Measurements from ENCODE around the gene CTNNBIP1.
"Not testable (repeated sequence)": the region's sequence is repeated elsewhere in the genome, so short reads cannot be mapped to it uniquely, and the experiment has no call there.

CTNNBIP1 gene, protein sequence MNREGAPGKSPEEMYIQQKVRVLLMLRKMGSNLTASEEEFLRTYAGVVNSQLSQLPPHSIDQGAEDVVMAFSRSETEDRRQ

DNA sequence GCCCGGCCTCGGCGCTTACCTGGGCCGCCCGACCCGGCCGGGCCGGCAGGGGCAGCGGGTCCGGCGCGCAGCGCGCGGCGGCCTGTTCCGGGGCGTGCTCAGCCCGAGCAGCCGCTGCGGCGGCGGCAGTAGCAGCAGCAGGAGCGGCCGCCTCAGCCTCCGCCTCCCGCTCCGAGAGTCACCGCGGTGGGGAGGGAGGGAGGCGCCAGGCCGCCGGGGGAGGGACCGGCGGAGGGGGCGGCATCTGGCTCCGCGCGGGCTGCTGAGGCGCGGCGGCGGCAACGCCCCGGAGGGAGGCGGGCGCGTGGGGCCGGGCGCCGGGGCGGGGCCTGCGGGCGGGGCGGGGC lies at the start of gene CTNNBIP1:
CTNNBIP1 (minus strand) TSS at position 194 of the 347 bp plus-strand sequence. CDS start 38,205 bp downstream, outside the sequence.
- H3K4me3 ChIP-seq (ENCODE audit: low read length), result peak within 1 kb of the TSS; percentile 95
- no peaks in the 10 kb centered on the region for H3K9me3 ChIP-seq (ENCODE audit: insufficient read depth, low read depth, low read length)
- H3K4me1 ChIP-seq (ENCODE audit: insufficient read depth, low read length), result no peaks in the 10 kb centered on the region; the same call in 1 of the 2 replicates

DNA sequence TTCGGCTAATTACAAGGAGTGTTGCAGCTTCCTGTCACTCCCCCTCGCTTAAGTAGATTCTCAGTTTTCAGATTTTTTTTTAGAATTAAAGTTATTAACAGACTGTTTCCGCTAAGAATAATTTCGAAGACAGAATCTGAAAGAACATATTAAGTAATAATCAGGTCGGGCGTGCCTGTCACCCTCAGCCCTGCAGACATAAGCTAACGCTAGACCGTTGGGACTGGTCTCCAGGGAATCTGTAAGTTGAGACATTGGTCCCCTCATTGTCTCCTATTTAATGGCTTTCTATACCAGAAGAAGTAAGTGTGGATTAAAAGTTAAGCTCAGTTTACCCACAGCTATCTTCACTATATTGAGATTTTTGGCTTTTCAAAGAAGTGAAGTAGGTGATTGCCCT lies 47.7 kb upstream of the CTNNBIP1 start:
- Histone ChIP-seq H3K36me3 (ENCODE audit: insufficient read depth, low read depth, low read length) (no peaks in the 10 kb centered on the region), H3K4me3 (ENCODE audit: low read length) (no peak overlapping the region), H3K9ac (ENCODE audit: low read depth, low read length) (no peak overlapping the region), H3K27me3 (ENCODE audit: insufficient read depth, low read length) (no peaks in the 10 kb centered on the region), H3K4me1 (ENCODE audit: insufficient read depth, low read length) (peaks cover 4% of the 10 kb centered on the region; the same call in 1 of the 2 replicates), H3K9me3 (ENCODE audit: insufficient read depth, low read depth, low read length) (no peaks in the 10 kb centered on the region), H3K27ac (ENCODE audit: low read length) (no peak overlapping the region)

More for the DNA sequence above, at the start of gene CTNNBIP1:
- Histone ChIP-seq H3K36me3 (ENCODE audit: insufficient read depth, low read depth, low read length) (no peaks in the 10 kb centered on the region), H3K9ac (ENCODE audit: low read depth, low read length) (peak within 1 kb of the TSS; percentile 87), H3K27ac (ENCODE audit: low read length) (peak within 1 kb of the TSS; percentile 96), H3K27me3 (ENCODE audit: insufficient read depth, low read length) (no peaks in the 10 kb centered on the region)

DNA sequence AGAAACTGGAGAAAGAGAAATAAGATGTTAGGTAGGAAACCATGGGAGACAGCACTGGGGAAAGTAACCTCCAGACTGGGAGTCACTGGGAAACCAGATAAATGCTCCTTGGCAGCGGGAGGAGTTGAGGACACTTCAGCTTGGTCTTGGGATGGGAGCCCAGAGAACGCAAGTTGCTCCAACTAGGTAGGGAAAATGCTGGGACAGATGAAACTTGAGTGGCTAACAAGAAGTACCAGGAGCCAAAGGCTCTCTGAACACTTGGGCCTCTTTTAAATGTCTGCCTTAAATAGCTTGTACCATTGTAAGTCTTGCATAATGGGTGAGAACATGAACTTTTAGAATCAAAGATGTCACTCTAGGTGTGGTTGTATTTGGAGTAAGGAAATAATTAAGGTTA lies 36.2 kb upstream of the CTNNBIP1 start:
- H3K36me3 ChIP-seq (ENCODE audit: insufficient read depth, low read depth, low read length), result no peaks in the 10 kb centered on the region
- H3K9me3 ChIP-seq (ENCODE audit: insufficient read depth, low read depth, low read length), result no peaks in the 10 kb centered on the region
- no peaks in the 10 kb centered on the region for H3K4me1 ChIP-seq (ENCODE audit: insufficient read depth, low read length)
- H3K27ac ChIP-seq (ENCODE audit: low read length), result no peak overlapping the region
- H3K9ac ChIP-seq (ENCODE audit: low read depth, low read length), result no peak overlapping the region
- H3K4me3 ChIP-seq (ENCODE audit: low read length), result no peak overlapping the region
- H3K27me3 ChIP-seq (ENCODE audit: insufficient read depth, low read length), result no peaks in the 10 kb centered on the region

DNA sequence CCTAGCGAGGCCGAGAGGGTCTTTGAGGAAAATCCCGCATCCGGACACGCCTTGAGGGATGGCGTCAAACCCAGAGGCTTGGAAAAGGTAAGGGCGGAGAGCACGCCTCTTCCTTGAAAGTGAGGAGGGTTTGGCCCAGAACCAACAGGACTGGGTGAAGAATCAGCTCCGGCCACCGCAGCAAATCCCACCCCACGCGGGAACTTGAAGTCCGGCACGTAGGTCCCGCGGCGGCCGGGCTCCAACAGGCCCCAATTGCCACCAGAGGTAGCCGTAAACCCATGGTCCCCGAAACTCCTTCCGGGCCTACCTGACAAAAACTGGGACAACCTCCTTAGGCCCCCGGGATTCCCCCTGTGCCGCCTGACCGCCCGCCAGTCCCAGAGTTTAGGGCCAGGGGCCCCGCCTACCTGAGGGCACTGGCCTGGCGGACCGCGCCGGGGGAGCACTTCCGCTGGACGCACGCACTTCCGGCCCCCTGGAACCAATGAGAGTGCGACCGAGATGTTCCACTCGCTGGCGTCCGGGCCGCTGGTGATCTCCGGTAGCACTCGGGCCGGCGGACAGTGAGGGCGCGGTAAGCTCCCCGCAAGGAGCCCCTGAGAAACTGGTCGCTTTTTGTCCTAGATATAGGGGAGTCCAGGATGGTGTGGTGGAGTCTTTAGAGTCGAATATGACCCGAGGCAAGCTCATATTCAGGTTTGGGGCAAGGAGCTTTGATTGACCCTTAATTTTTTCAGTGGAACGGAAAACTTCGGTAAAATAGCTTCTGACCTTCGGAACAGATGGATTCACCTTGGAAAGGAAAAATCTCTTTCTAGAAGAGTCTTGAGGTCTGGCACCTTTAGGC lies 33.1 kb upstream of the CTNNBIP1 start, which contains the start of the genes LZIC and NMNAT1:
LZIC (minus strand) TSS at position 453 of the 850 bp plus-strand sequence. CDS start 6,772 bp downstream, outside the sequence.
NMNAT1 (plus strand) TSS at position 537 of the 850 bp plus-strand sequence. CDS start 28,599 bp downstream, outside the sequence.
- Histone ChIP-seq H3K9me3 (ENCODE audit: insufficient read depth, low read depth, low read length) (no peaks in the 10 kb centered on the region), H3K27ac (ENCODE audit: low read length) (peak within 1 kb of the TSS; percentile 70), H3K4me3 (ENCODE audit: low read length) (peak within 1 kb of the TSS; percentile 82), H3K4me1 (ENCODE audit: insufficient read depth, low read length) (no peaks in the 10 kb centered on the region), H3K27me3 (ENCODE audit: insufficient read depth, low read length) (no peaks in the 10 kb centered on the region), H3K36me3 (ENCODE audit: insufficient read depth, low read depth, low read length) (no peaks in the 10 kb centered on the region; the same call in 1 of the 2 replicates), H3K9ac (ENCODE audit: low read depth, low read length) (peak within 1 kb of the TSS; percentile 92)

DNA sequence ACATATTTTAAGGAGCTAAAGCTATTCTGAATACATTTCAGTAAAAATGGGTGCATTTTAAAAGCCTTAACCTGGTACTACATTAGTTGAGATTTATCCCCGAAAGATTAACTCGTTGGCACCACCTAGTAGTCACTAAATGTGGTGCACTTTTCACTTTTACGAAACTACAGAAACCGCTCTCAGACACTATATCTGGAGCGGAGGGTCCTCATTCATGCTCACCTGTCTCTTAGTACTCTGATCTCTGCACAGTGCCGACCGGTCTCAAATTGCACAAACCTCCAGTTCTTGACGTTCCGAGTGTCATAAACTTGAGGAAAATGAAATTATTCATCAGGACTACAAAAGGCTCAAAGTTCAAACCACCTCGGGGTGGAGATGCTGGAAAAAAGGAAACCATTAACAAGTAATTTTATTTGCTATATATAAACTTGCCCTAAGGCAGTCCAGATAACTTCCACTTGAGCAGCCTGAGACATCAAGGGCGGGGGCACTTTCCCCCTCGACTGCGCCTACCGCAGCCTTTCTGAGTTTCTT lies 32.4 kb upstream of the CTNNBIP1 start:
- H3K4me1 ChIP-seq (ENCODE audit: insufficient read depth, low read length), result no peaks in the 10 kb centered on the region
- peak overlapping the region; percentile 92 for H3K9ac ChIP-seq (ENCODE audit: low read depth, low read length)
- H3K9me3 ChIP-seq (ENCODE audit: insufficient read depth, low read depth, low read length), result no peaks in the 10 kb centered on the region
- H3K27ac ChIP-seq (ENCODE audit: low read length), result no peak overlapping the region
- H3K27me3 ChIP-seq (ENCODE audit: insufficient read depth, low read length), result no peaks in the 10 kb centered on the region
- peak overlapping the region; percentile 82 for H3K4me3 ChIP-seq (ENCODE audit: low read length)
- H3K36me3 ChIP-seq (ENCODE audit: insufficient read depth, low read depth, low read length), result no peaks in the 10 kb centered on the region; the same call in 1 of the 2 replicates

DNA sequence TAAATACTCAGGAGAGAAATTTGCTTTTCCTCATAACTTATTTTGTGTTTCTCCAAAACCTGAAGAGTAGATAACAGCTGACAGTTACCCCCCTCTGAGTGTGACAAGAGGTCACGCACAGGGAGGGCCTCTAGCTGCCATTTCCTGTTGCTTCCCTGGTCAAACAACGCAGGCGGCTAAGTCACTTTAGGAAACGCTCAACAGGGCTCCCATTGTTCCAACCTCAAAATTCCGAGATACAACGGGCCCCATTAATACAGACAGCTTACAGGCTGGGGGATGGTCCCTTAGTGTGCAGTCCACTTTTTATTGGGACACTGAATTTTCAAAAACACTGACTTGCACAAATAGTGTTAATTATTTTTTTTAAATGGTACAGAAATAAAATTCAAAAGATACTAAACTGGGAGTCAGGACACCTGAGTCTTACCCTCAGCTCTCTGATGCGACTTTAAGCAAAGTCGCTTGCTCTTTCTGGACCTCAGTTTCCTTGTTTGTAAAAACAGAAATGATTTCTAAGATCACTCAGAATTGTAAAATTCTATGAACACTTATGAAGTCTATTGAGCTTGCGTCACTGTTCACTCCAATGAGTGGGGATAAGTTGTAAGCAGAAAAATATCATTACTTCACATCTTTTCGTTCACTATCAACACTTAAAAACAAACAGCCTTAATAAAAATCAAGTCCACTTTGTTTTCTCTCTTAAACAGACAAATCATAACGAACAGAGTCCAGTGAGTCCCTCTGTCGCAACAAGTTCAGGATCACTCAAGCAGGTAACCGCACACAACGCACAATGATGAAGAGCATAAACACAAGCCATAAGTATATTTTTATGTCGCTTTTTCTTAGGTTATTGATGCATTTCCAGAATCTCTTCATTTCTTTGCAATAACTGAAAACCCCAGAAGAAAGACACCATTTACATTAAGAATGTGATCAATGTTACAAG lies 19.6 kb upstream of the CTNNBIP1 start:
- Histone ChIP-seq H3K27me3 (ENCODE audit: insufficient read depth, low read length) (no peaks in the 10 kb centered on the region), H3K9ac (ENCODE audit: low read depth, low read length) (peak overlapping the region; percentile 42; the same call in 1 of the 2 replicates), H3K36me3 (ENCODE audit: insufficient read depth, low read depth, low read length) (peaks cover 24% of the 10 kb centered on the region)

DNA sequence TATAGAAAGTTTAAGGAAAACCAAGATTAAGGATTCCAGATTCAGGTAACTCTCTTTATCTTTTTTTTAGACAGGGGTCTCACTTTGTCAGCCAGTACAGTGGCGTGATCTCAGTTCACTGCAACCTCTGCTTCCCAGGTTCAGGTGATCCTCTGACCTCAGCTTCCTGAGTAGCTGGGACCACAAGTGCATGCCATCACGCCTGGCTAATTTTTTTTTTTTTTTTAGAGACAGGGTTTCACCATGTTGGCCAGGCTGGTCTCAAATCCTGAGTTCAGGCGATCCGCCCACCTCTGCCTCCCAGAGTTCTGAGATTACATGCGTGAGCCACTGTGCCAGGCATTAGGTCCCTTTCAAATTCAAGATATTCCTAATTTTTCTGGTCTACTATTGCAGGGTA lies 17.2 kb upstream of the CTNNBIP1 start:
- H3K4me1 ChIP-seq (ENCODE audit: insufficient read depth, low read length), result peaks cover 40% of the 10 kb centered on the region
- H3K9ac ChIP-seq (ENCODE audit: low read depth, low read length), result no peak overlapping the region
- no peaks in the 10 kb centered on the region for H3K9me3 ChIP-seq (ENCODE audit: insufficient read depth, low read depth, low read length)
- H3K36me3 ChIP-seq (ENCODE audit: insufficient read depth, low read depth, low read length), result peaks cover 10% of the 10 kb centered on the region
- no peaks in the 10 kb centered on the region for H3K27me3 ChIP-seq (ENCODE audit: insufficient read depth, low read length)
- H3K4me3 ChIP-seq (ENCODE audit: low read length), result no peak overlapping the region
- no peak overlapping the region for H3K27ac ChIP-seq (ENCODE audit: low read length)

More for the DNA sequence above, 19.6 kb upstream of the CTNNBIP1 start:
- Histone ChIP-seq H3K27ac (ENCODE audit: low read length) (peak overlapping the region; percentile 32), H3K4me1 (ENCODE audit: insufficient read depth, low read length) (peaks cover 31% of the 10 kb centered on the region), H3K4me3 (ENCODE audit: low read length) (peak overlapping the region; percentile 53), H3K9me3 (ENCODE audit: insufficient read depth, low read depth, low read length) (no peaks in the 10 kb centered on the region)

DNA sequence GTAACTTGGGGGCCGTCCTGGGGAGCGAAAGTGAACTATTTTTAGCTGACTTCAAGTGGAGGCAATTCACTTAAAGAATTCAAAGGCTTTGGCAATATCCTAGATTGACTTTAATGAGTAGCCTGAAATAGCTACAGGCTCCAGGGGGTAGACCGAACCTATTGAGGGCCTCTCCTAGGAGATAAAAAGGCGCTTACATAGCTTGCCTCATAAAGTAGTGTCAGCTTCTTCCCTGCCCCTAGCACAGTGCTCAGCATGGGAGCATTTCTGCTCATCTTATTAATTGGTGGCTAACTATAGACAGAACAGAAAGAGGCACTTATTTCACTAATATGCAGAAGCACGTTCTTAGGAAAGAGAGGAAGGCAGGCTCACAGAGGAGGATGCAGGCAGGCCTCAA lies 12.3 kb upstream of the CTNNBIP1 start:
- H3K27me3 ChIP-seq (ENCODE audit: insufficient read depth, low read length), result no peaks in the 10 kb centered on the region
- H3K9ac ChIP-seq (ENCODE audit: low read depth, low read length), result peak overlapping the region; percentile 4; the same call in 1 of the 2 replicates
- H3K4me1 ChIP-seq (ENCODE audit: insufficient read depth, low read length), result peaks cover 24% of the 10 kb centered on the region; the same call in 1 of the 2 replicates
- H3K36me3 ChIP-seq (ENCODE audit: insufficient read depth, low read depth, low read length), result no peaks in the 10 kb centered on the region
- H3K4me3 ChIP-seq (ENCODE audit: low read length), result peak overlapping the region; percentile 17; the same call in 1 of the 2 replicates
- H3K9me3 ChIP-seq (ENCODE audit: insufficient read depth, low read depth, low read length), result no peaks in the 10 kb centered on the region
- H3K27ac ChIP-seq (ENCODE audit: low read length), result peak overlapping the region; percentile 18

DNA sequence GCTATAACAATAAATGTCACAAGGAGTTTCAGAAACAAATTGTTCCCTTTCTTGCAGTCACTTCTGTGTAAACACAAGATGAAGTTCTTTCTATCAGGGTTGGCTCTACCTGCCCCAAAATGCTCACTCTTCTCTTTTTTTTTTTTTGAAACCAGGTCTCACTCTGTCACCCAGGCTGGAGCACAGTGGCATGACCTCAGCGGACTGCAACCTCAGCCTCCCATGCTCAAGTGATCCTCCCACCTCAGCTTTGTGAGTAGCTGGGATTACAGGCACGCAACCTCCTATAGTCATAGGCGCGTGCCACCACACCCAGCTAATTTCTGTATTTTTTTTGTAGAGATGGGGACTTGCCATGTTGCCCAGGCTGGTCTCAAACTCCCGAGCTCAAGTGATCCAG lies 10.5 kb upstream of the CTNNBIP1 start:
- no peaks in the 10 kb centered on the region for H3K9me3 ChIP-seq (ENCODE audit: insufficient read depth, low read depth, low read length)
- H3K4me1 ChIP-seq (ENCODE audit: insufficient read depth, low read length), result peaks cover 13% of the 10 kb centered on the region; the same call in 1 of the 2 replicates
- H3K36me3 ChIP-seq (ENCODE audit: insufficient read depth, low read depth, low read length), result no peaks in the 10 kb centered on the region
- H3K4me3 ChIP-seq (ENCODE audit: low read length), result no peak overlapping the region
- H3K27me3 ChIP-seq (ENCODE audit: insufficient read depth, low read length), result no peaks in the 10 kb centered on the region
- H3K27ac ChIP-seq (ENCODE audit: low read length), result no peak overlapping the region
- no peak overlapping the region for H3K9ac ChIP-seq (ENCODE audit: low read depth, low read length)

DNA sequence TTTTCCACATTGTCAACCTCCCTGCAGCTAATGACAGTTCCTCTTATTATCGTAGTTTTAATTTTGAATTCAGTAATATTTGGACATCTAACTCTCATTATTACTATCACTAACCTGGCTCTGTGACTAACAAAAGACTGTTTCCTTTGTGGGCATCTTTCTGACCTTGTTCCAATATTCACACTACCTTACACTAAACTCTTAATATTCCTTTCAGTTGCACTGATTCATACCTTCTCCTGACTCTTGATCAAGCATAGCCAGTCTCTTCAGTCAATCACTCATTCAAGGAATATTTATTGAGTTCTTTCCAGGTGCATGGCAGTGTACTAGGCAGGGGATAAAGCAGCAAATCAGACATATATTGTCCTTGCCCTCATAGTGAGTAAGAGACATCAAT lies 7.8 kb upstream of the CTNNBIP1 start:
- Histone ChIP-seq H3K4me3 (ENCODE audit: low read length) (no peak overlapping the region), H3K9ac (ENCODE audit: low read depth, low read length) (no peak overlapping the region), H3K27me3 (ENCODE audit: insufficient read depth, low read length) (no peaks in the 10 kb centered on the region), H3K4me1 (ENCODE audit: insufficient read depth, low read length) (peaks cover 10% of the 10 kb centered on the region; the same call in 1 of the 2 replicates), H3K9me3 (ENCODE audit: insufficient read depth, low read depth, low read length) (no peaks in the 10 kb centered on the region), H3K36me3 (ENCODE audit: insufficient read depth, low read depth, low read length) (no peaks in the 10 kb centered on the region), H3K27ac (ENCODE audit: low read length) (no peak overlapping the region)

DNA sequence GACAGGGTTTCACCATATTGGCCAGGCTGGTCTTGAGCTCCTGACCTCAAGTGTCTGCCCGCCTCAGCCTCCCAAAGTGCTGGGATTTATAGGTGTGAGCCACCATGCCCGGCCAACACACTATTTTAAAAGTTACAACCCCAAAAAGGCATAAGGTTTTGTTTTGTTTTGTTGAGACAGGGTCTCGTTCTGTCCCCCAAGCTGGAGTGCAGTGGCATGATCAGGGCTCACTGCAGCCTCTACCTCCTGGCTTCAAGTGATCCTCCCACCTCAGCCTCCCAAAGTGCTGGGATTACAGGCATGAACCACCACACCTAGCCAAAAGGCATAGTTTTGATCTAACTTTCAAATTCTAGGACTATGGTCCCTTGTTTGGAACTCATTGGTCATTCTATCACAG lies 7.4 kb upstream of the CTNNBIP1 start:
- H3K9ac ChIP-seq (ENCODE audit: low read depth, low read length); H3K27ac ChIP-seq (ENCODE audit: low read length); H3K9me3 ChIP-seq (ENCODE audit: insufficient read depth, low read depth, low read length); H3K4me1 ChIP-seq (ENCODE audit: insufficient read depth, low read length); H3K27me3 ChIP-seq (ENCODE audit: insufficient read depth, low read length); H3K36me3 ChIP-seq (ENCODE audit: insufficient read depth, low read depth, low read length); H3K4me3 ChIP-seq (ENCODE audit: low read length): not testable (repeated sequence)
